ENCODE measurements around the gene SNX18. TPM values are rescaled to one million over a fixed set of nuclear protein-coding genes. Genes with fewer than 3 reads are reported as not detected.
"Not testable (repeated sequence)": the region's sequence is repeated elsewhere in the genome, so short reads cannot be mapped to it uniquely, and the experiment has no call there.

SNX18 gene, protein sequence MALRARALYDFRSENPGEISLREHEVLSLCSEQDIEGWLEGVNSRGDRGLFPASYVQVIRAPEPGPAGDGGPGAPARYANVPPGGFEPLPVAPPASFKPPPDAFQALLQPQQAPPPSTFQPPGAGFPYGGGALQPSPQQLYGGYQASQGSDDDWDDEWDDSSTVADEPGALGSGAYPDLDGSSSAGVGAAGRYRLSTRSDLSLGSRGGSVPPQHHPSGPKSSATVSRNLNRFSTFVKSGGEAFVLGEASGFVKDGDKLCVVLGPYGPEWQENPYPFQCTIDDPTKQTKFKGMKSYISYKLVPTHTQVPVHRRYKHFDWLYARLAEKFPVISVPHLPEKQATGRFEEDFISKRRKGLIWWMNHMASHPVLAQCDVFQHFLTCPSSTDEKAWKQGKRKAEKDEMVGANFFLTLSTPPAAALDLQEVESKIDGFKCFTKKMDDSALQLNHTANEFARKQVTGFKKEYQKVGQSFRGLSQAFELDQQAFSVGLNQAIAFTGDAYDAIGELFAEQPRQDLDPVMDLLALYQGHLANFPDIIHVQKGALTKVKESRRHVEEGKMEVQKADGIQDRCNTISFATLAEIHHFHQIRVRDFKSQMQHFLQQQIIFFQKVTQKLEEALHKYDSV
- 10 to 100 TPM in 1 of 2 donors, 1 to 10 TPM in 1; 4.3 to 11.6 TPM for total RNA-seq

DNA sequence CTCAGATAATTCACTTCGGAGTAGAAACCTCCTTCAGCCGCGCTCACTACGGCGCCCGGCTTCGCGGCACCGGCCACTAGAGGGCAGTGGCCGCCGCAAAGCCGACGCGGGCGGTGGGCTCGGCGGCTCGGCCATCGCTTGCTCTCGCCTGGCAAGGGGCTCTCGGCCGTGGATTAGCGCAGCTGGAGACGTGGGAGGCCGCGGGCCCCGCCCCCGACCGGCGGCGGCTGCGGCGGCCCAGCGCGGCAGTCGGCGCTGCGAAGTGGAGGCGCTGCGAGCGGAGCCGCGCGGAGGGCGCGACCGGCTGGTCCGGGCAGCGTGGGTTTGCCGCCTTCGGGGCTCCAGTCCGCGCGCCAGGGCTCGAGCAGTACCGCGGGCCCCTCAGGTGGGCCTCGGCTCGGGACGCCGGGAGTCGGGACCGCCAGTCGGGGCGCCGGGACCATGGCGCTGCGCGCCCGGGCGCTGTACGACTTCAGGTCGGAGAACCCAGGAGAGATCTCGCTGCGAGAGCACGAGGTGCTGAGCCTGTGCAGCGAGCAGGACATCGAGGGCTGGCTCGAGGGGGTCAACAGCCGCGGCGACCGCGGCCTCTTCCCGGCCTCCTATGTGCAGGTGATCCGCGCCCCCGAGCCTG is at the start of gene SNX18:
SNX18 (plus strand) TSS at position 248 of the 634 bp plus-strand sequence; CDS start at position 442, 194 bp downstream.
- no peak within 1 kb of the TSS for H3K27ac Mint-ChIP-seq
- H3K27me3 Mint-ChIP-seq = no peaks in the 10 kb centered on the region
- peaks cover 17% of the 10 kb centered on the region for H3K4me1 Mint-ChIP-seq
- H3K9me3 Mint-ChIP-seq = no peaks in the 10 kb centered on the region
- peak; percentile 90 for ATAC-seq (replicated peaks)
- H3K4me3 Mint-ChIP-seq = peak within 1 kb of the TSS; percentile 60
- H3K36me3 Mint-ChIP-seq (ENCODE audit: low read depth) = no peaks in the 10 kb centered on the region

- no peak for ATAC-seq (replicated peaks)
- Mint-ChIP-seq H3K4me1 (peaks cover 5% of the 10 kb centered on the region), H3K9me3 (no peaks in the 10 kb centered on the region), H3K27ac (no peak overlapping the region), H3K27me3 (no peaks in the 10 kb centered on the region), H3K4me3 (peak overlapping the region; percentile 32), H3K36me3 (ENCODE audit: low read depth) (no peaks in the 10 kb centered on the region)
Measured at GRCh38 chr5:54469622-54470021, 47.9 kb upstream of the SNX18 start.

DNA sequence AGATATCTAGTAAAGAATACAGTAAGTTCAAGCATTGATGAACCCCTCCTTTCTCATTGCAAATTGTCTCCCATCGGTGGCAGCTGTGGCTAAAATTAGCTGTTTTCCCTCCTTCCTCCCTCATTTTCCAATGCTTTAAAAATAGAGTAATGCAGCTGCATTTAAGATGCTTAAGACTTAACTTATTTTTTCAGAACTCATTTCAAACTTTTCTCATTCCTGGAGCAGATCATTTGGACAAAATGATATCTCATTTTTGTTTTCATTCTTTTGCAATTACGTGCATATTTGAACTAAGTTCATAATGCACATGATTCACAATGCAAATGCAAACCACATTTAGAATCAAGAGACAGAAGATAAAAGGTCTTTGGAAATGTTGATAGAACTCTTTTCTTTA is 47.4 kb upstream of the SNX18 start:
- peaks cover 5% of the 10 kb centered on the region for H3K4me1 Mint-ChIP-seq
- H3K9me3 Mint-ChIP-seq = no peaks in the 10 kb centered on the region
- H3K4me3 Mint-ChIP-seq = peak overlapping the region; percentile 32
- H3K27me3 Mint-ChIP-seq = no peaks in the 10 kb centered on the region
- no peaks in the 10 kb centered on the region for H3K36me3 Mint-ChIP-seq (ENCODE audit: low read depth)
- H3K27ac Mint-ChIP-seq = no peak overlapping the region
- no peak for ATAC-seq (replicated peaks)

GRCh38 chr5:54470677-54471076 is 46.9 kb upstream of the SNX18 start:
- Mint-ChIP-seq H3K36me3 (ENCODE audit: low read depth) (no peaks in the 10 kb centered on the region), H3K27me3 (no peaks in the 10 kb centered on the region), H3K4me1 (peaks cover 5% of the 10 kb centered on the region), H3K27ac (no peak overlapping the region), H3K9me3 (no peaks in the 10 kb centered on the region), H3K4me3 (no peak overlapping the region)
- no peak for ATAC-seq (replicated peaks)

DNA sequence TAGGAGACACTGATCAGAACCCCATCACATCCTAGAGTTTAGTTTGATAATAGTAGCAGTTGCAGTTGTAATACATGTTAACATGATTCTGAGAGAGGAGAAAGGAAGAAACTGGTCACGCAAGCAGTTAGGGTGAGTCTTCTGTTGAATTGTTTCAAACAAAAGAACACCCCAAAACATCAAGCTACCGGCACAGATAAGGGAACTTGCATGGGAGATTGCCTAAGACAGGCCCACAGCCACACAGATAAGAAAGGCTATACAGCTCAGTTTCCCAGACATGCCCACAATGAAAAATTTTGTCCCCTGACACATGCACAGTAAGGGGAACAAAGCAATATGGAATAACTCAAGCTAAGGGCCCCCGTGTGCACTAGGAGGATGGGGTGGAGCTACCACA is 46.2 kb upstream of the SNX18 start:
- no peak overlapping the region for H3K27ac Mint-ChIP-seq
- ATAC-seq (replicated peaks) = no peak
- H3K27me3 Mint-ChIP-seq = no peaks in the 10 kb centered on the region
- H3K36me3 Mint-ChIP-seq (ENCODE audit: low read depth) = no peaks in the 10 kb centered on the region
- H3K9me3 Mint-ChIP-seq = no peaks in the 10 kb centered on the region
- H3K4me3 Mint-ChIP-seq = no peak overlapping the region
- peaks cover 5% of the 10 kb centered on the region for H3K4me1 Mint-ChIP-seq

DNA sequence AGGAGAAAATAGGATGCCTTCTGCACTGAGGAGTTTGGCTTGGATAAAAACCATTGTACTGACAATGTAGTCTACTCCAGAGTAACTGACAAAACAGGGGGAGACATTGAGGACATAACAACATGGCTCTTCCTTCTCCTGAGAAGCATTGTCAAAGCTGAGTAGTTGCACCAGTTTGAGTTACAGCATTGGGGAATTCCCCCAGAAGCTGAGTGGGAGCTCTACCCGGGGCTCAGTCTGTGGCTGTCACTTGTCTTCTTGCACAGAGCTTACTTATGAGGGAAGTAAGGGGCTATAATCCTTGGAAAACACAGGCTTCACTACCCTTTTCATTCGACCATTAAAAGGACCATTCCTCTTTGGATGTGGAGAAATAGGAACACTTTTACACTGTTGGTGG is 40.9 kb upstream of the SNX18 start:
- H3K9me3 Mint-ChIP-seq = no peaks in the 10 kb centered on the region
- H3K27me3 Mint-ChIP-seq = peaks cover 8% of the 10 kb centered on the region
- H3K36me3 Mint-ChIP-seq (ENCODE audit: low read depth) = no peaks in the 10 kb centered on the region
- no peaks in the 10 kb centered on the region for H3K4me1 Mint-ChIP-seq
- no peak overlapping the region for H3K4me3 Mint-ChIP-seq
- ATAC-seq (replicated peaks) = no peak
- H3K27ac Mint-ChIP-seq = no peak overlapping the region

DNA sequence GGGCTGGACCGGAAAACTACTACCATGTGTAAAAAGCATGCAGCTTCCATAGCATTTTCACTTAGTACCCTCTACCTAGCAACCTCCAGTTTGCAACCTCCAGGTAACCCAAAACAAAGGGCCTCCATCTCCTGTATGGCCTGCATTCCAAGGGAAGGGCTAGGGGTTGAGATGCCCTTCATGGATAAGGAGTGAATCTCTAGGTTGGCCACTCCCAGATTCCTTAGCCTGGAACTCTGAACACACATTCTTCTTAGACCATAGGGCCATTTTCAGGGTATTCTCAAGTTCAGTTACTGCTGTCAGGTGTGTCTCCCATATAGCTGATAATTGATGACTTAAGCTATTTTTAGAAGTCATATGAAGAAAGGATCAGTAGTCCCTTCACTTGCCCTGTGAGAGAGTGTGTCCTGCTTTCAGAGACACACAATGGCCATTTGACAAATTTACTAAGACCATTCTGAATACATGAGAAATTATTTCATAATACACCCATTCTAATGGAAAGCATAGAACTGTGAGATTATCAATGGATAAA is 39.5 kb upstream of the SNX18 start:
- Mint-ChIP-seq H3K4me3 (no peak overlapping the region), H3K27me3 (peaks cover 8% of the 10 kb centered on the region), H3K36me3 (ENCODE audit: low read depth) (no peaks in the 10 kb centered on the region), H3K4me1 (no peaks in the 10 kb centered on the region), H3K9me3 (no peaks in the 10 kb centered on the region), H3K27ac (no peak overlapping the region)
- no peak for ATAC-seq (replicated peaks)

DNA sequence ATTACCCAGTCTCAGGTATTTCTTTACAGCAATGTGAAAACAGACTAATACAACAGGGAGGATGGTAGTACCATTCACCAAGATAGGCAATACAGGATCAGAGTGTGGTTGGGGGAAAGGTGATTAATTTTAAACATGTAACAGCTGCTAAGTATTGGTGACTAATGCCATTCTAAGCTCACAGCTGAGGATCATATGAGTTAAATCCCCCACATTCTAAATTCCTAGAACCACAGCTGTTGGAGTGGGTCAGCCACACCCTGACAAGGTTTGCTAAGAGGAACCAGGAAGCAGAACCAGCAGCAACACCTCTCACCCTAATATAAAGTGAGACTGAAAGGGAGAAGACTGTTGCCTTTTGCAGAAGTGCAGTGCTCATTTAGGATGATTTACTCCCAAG is 37.3 kb upstream of the SNX18 start:
- H3K4me1 Mint-ChIP-seq = no peaks in the 10 kb centered on the region
- no peak for ATAC-seq (replicated peaks)
- H3K36me3 Mint-ChIP-seq (ENCODE audit: low read depth) = no peaks in the 10 kb centered on the region
- H3K4me3 Mint-ChIP-seq = no peak overlapping the region
- no peaks in the 10 kb centered on the region for H3K9me3 Mint-ChIP-seq
- no peak overlapping the region for H3K27ac Mint-ChIP-seq
- peaks cover 8% of the 10 kb centered on the region for H3K27me3 Mint-ChIP-seq

DNA sequence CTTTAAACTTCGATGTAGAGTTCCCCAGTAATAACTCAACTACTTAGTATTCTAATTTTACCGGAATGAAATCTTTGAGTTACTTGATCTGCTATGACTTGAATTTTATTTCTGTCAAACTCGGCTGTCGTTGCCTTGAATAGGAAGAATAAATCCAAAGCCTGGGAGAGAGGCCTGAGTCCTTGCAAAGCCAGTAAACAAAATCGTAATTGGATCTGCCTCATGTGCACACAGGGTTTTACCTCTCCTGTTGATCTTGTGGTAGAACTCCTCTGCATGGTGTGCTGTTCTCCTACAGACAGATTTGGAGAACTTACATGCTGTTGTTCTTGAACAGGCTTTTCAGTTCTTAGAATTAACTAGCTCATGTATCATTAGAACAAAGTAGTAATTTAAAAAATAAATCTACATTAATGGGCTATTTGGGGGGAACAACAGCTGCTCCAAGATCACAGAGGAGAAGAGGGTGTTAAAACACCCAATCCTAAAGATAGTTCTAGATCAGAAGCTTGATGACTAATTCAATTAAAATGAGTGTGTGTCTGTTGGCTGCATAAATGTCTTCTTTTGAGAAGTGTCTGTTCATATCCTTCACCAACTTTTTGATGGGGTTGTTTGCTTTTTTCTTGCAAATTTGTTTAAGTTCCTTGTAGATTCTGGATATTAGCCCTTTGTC is 33.2 kb upstream of the SNX18 start:
- ATAC-seq (replicated peaks) = no peak
- no peaks in the 10 kb centered on the region for H3K36me3 Mint-ChIP-seq (ENCODE audit: low read depth)
- H3K27me3 Mint-ChIP-seq = peaks cover 5% of the 10 kb centered on the region
- H3K4me3 Mint-ChIP-seq = no peak overlapping the region
- no peaks in the 10 kb centered on the region for H3K9me3 Mint-ChIP-seq
- H3K27ac Mint-ChIP-seq = no peak overlapping the region
- no peaks in the 10 kb centered on the region for H3K4me1 Mint-ChIP-seq

- H3K36me3 Mint-ChIP-seq (ENCODE audit: low read depth); H3K27ac Mint-ChIP-seq; H3K4me3 Mint-ChIP-seq; ATAC-seq (replicated peaks); H3K27me3 Mint-ChIP-seq; H3K4me1 Mint-ChIP-seq; H3K9me3 Mint-ChIP-seq: not testable (repeated sequence)
Measured at GRCh38 chr5:54485659-54486058, 31.9 kb upstream of the SNX18 start.

DNA sequence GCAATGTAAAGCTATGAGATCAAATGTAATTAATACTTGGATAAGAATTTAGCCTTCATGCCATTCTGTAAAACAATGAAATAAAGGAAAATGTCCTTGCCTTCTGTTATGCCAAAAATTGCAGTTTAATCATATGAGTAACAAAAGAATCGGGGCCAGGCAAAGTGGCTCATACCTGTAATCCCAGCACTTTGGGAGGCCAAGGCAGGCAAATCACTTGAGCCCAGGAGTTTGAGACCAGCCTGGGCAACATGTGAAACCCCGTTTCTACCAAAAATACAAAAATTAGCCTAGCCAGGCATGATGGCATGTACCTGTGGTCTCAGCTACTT is 27.9 kb upstream of the SNX18 start:
- not testable (repeated sequence) for H3K4me3 Mint-ChIP-seq; H3K36me3 Mint-ChIP-seq (ENCODE audit: low read depth); H3K4me1 Mint-ChIP-seq; H3K27ac Mint-ChIP-seq; H3K27me3 Mint-ChIP-seq; H3K9me3 Mint-ChIP-seq; ATAC-seq (replicated peaks)

- no peaks in the 10 kb centered on the region for H3K9me3 Mint-ChIP-seq
- no peaks in the 10 kb centered on the region for H3K4me1 Mint-ChIP-seq
- H3K27me3 Mint-ChIP-seq = peaks cover 6% of the 10 kb centered on the region
- no peak overlapping the region for H3K27ac Mint-ChIP-seq
- ATAC-seq (replicated peaks) = no peak
- no peak overlapping the region for H3K4me3 Mint-ChIP-seq
- H3K36me3 Mint-ChIP-seq (ENCODE audit: low read depth) = no peaks in the 10 kb centered on the region
Measured at GRCh38 chr5:54491326-54491725, 26.2 kb upstream of the SNX18 start.

GRCh38 chr5:54492178-54492577 is 25.4 kb upstream of the SNX18 start:
- Mint-ChIP-seq H3K4me3 (no peak overlapping the region), H3K27ac (no peak overlapping the region), H3K36me3 (ENCODE audit: low read depth) (no peaks in the 10 kb centered on the region), H3K4me1 (no peaks in the 10 kb centered on the region), H3K27me3 (peaks cover 6% of the 10 kb centered on the region), H3K9me3 (no peaks in the 10 kb centered on the region)
- ATAC-seq (replicated peaks) = no peak

DNA sequence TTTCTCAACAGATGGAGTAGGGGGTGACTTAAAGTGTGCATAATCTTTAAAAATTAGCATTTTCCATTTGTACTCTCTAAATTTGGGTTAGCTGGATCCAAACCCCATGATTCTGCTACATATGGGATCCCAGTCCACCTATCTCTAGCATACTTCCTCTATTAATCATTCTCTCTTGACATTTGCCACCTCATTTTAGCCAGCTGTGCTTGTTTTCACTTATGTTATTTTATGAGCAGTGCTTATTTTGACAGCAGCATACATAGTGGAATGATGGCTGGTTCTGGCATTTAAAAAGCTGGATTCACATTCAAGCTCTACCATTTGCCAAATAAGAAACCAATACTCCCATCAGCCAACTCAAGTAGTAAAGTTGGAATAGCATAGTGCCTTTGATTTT is 22.5 kb upstream of the SNX18 start:
- peaks cover 12% of the 10 kb centered on the region for H3K27me3 Mint-ChIP-seq
- H3K4me1 Mint-ChIP-seq = no peaks in the 10 kb centered on the region
- no peaks in the 10 kb centered on the region for H3K36me3 Mint-ChIP-seq (ENCODE audit: low read depth)
- H3K4me3 Mint-ChIP-seq = no peak overlapping the region
- no peak for ATAC-seq (replicated peaks)
- H3K27ac Mint-ChIP-seq = no peak overlapping the region
- H3K9me3 Mint-ChIP-seq = no peaks in the 10 kb centered on the region

Measured in activated T-helper 17 cell treated with anti-CD3 and anti-CD28 coated beads, Interleukin-2, amount 50 U/mL, for 72 hours (primary cell).